22Rv1 (cell line): ENCODE measurements around the gene ADAP1.
"Not testable (repeated sequence)": the region's sequence is repeated elsewhere in the genome, so short reads cannot be mapped to it uniquely, and the experiment has no call there.

Experiments
- ZFX ChIP-seq: fragments of 450-650 bp; IDR thresholded peaks from 2 replicates; pipeline ENCODE4 v1.6.1; 2017; ENCODE audit warnings: antibody characterized with exemption, borderline replicate concordance
- TF ChIP-seq, protein P1 (sequence below): fragments of 450-650 bp; IDR thresholded peaks from 2 replicates; pipeline ENCODE4 v1.5.1; 2017; ENCODE audit warnings: mild to moderate bottlenecking

DNA sequence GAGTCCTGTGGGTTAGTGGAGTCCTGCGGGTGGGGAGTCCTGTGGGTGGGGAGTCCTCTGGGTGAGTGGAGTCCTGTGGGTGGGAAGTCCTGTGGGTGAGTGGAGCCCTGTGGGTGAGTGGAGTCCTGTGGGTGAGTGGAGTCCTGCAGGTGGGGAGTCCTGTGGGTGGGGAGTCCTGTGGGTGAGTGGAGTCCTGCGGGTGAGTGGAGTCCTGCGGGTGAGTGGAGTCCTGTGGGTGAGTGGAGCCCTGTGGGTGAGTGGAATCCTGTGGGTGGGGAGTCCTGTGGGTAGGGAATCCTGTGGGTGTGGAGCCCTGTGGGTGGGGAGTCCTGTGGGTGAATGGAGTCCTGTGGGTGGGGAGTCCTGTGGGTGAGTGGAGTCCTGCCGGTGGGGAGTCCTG, 47.5 kb upstream of the ADAP1 start:
- TF ChIP-seq, protein P1, sequence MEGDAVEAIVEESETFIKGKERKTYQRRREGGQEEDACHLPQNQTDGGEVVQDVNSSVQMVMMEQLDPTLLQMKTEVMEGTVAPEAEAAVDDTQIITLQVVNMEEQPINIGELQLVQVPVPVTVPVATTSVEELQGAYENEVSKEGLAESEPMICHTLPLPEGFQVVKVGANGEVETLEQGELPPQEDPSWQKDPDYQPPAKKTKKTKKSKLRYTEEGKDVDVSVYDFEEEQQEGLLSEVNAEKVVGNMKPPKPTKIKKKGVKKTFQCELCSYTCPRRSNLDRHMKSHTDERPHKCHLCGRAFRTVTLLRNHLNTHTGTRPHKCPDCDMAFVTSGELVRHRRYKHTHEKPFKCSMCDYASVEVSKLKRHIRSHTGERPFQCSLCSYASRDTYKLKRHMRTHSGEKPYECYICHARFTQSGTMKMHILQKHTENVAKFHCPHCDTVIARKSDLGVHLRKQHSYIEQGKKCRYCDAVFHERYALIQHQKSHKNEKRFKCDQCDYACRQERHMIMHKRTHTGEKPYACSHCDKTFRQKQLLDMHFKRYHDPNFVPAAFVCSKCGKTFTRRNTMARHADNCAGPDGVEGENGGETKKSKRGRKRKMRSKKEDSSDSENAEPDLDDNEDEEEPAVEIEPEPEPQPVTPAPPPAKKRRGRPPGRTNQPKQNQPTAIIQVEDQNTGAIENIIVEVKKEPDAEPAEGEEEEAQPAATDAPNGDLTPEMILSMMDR = not testable (repeated sequence)
- TF ChIP-seq ZFX = not testable (repeated sequence)
